GM19328 (cell line): ENCODE measurements around the gene NTNG2.
"Not testable (repeated sequence)": the region's sequence is repeated elsewhere in the genome, so short reads cannot be mapped to it uniquely, and the experiment has no call there.

Experiments used
- ATAC-seq: cut with Tn5 transposase; IDR thresholded peaks from one replicate; pipeline ENCODE4 v1.9.1; 2021; ENCODE audit warnings: mild to moderate bottlenecking, moderate library complexity; ENCODE audit not compliant: unreplicated experiment

The NTNG2 gene

DNA sequence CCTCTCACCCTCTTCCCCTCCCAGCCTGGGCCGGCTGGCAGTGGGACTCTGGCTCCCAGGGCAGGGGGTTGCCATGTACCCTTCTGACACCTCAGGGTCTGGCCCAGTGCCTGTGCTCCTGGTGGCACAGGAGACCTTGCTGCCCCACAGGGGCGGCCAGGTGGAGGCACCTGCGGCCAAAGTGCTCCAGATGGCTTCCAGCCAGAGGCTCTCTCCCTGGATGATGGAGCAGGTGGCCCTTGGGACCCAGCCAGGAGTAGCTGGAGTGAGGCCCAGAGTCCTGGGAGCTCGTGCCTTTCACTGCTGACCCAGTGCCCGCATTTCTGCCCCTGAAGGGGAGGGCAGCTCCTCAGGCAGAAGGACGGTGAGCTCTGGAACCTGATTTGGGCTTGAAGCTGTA, 87.3 kb downstream of the NTNG2 start:
- ATAC-seq: no peak

GRCh38 chr9:132249690-132250089, 87.8 kb downstream of the NTNG2 start:
- no peak for ATAC-seq

- no peak for ATAC-seq
These were observed 88.7 kb downstream of the NTNG2 start for GRCh38 chr9:132250324-132251262.

DNA sequence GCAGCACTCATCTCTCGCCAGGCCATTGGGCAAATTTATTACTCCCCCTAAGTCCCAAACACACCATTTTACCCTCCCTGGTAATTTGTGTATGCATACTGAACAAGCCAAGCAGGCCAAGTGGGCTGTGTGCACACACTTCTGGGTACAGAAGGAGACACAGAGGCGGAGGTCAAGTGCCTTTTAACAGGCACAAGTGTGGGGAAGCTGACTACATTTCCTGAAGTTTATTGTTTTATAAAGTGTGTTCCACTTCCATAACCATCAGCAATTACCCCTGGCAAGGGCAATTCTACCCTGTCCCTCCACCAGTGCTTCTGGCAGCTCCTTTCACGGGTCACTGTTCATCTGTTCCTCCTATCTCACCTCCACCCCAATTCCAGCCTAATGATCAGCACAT, 99.0 kb downstream of the NTNG2 start:
- ATAC-seq: no peak

GRCh38 chr9:132266017-132266416, 104.2 kb downstream of the NTNG2 start:
- no peak for ATAC-seq

DNA sequence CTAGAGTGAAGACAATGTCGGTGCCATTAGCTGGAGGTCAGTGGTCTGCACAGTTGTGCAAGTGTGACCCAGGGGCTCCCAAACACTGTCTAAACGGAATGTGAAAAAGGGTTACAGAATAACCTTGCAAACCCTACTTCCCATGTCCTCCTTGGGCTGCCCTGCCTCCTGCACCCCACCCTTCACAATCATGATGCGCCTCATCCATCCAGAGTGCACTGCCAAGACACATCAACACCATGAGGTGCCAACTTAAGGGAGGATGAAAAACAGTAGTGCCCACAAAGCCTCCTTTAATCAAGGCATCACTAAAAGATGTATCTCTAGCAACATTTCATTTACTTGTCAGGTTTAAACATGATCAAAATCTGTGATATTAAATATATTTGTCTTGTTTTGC, 105.8 kb downstream of the NTNG2 start:
- ATAC-seq: no peak

DNA sequence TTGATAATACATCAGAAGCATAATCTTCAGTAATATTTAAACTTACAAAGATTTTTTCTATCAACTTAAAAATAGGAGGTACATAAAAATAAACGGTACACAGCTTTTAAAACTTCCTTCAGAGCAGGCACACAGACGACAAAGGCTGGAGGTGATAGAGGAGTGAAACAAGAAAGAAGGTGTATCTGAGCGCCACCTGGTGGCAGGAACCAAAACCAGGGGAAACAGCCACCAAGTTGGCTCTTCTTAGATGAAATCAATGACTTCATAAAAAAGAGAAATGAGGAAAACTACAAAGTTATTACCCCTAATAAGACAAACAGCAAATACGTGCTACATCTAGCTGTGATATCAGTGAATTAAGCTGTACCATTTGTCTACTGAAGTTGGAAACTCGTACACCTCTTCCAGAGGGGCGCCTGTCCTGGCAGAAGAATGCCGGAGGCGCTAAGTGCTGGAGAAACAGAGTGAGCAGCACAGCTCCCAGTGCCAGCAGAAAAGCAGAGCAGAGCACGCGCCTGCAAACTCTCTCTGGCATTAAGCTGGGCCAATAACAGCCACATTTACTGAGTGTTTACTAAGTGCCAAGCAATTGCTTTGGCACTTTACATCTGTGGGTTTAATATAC, 107.0 kb downstream of the NTNG2 start:
- no peak for ATAC-seq

DNA sequence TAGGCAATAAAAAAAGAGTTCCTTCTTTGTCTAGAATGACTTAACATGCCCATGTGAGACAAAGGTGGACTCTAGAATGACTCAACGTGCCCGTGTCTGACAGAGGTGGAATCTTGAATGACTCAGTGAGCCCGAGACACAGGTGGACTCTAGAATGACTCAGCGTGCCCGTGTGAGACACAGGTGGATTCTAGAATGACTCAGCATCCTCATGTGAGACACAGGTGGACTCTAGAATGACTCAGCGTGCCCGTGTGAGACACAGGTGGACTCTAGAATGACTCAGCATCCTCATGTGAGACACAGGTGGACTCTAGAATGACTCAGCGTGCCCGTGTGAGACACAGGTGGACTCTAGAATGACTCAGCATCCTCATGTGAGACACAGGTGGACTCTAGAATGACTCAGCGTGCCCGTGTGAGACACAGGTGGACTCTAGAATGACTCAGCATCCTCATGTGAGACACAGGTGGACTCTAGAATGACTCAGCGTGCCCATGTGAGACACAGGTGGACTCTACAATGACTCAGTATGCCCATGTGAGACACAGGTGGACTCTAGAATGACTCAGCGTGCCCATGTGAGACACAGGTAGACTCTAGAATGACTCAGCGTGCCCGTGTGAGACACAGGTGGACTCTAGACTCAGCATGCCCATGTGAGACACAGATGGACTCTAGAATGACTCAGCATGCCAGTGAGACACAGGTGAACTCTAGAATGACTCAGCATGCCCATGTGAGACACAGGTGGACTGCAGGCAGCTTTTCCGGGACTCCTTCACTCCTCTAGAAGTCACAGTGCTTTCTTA, 108.1 kb downstream of the NTNG2 start:
- not testable (repeated sequence) for ATAC-seq

DNA sequence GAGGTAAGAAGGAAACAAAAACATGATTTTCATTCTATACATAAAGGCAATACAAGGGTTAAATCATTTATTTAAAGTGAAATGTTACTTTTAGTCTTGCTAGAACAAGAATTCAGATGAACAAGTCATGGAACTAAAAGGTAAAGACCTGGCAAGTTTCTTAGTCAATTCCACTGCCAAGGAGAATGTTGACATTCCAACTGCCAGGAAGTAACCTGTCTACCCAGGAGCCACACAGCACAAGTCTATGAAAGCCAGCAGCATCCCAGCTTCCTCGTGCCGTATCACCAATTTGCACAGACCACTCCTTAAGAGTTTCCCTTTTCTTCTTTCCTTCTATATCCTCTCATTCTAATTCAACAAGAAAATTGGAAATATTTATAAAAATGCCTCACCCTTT, 113.0 kb downstream of the NTNG2 start:
- ATAC-seq: no peak

- no peak for ATAC-seq
These were observed 121.3 kb downstream of the NTNG2 start for GRCh38 chr9:132283165-132283564.

DNA sequence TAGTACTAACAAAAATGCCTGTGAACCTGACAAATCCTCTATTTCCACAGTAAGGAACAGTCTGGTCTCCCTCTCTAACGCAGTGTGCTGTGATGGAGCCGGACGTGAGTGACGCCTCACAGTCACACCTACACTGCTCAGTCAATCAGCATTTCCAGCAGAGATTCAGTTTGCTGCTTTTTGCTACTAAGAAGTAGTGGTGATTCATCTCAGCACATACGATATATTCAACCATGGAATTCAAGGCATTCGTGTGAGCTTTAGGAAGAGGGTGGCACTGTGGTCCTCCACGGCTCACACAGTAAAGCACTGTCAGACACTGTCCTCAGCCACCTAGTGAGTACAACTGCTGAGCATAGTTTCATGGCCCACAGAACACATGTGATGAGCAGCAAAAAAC, 122.0 kb downstream of the NTNG2 start:
- ATAC-seq: no peak

- ATAC-seq: no peak
These were observed 125.5 kb downstream of the NTNG2 start for GRCh38 chr9:132287256-132287760.

- no peak for ATAC-seq
These were observed 126.5 kb downstream of the NTNG2 start for GRCh38 chr9:132288361-132288760.

DNA sequence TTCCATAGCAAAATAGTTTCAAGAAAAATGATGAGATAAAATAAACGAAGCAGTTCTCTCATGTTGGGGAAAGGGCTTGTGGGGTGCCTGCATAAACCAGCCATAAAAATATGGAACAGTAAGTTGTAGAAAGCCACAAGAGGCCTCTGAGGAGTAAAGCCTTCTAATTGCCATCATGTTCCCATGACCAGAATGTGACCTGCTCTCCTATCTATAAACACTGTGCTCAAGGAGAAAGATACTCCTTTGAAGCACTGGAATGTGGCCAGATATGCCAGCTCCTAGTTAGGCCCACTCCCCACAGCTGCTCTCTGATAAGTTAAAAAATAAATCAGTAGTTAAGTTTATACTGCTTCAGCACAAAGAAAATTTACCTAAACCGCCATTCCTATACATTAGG, 127.1 kb downstream of the NTNG2 start:
- no peak for ATAC-seq

GRCh38 chr9:132293145-132293721, 131.4 kb downstream of the NTNG2 start:
- no peak for ATAC-seq
